ENCODE results near the gene ATP7B.

ATP7B gene

DNA sequence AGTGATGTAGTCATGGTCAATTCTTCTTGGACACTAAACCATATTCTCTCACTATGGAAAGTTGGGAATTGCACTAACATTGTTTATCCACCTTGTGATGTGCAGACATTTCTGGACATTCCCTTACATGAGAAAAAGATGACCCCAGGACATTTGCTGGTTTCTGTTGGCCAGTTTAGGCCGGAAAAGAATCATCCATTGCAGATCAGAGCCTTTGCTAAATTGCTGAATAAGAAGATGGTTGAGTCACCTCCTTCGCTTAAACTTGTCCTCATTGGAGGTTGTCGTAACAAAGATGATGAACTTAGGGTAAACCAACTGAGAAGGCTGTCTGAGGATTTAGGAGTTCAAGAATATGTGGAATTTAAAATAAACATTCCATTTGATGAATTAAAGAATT, 13.2 kb upstream of the ATP7B start, which contains the start of gene UTP14C:
UTP14C (plus strand) TSS at position 211 of the 400 bp plus-strand sequence. CDS start 4,114 bp downstream, outside the sequence.
- H3K4me3 ChIP-seq (ENCODE audit: low read depth, low read length) = no peak within 1 kb of the TSS
- TF ChIP-seq, protein P1, sequence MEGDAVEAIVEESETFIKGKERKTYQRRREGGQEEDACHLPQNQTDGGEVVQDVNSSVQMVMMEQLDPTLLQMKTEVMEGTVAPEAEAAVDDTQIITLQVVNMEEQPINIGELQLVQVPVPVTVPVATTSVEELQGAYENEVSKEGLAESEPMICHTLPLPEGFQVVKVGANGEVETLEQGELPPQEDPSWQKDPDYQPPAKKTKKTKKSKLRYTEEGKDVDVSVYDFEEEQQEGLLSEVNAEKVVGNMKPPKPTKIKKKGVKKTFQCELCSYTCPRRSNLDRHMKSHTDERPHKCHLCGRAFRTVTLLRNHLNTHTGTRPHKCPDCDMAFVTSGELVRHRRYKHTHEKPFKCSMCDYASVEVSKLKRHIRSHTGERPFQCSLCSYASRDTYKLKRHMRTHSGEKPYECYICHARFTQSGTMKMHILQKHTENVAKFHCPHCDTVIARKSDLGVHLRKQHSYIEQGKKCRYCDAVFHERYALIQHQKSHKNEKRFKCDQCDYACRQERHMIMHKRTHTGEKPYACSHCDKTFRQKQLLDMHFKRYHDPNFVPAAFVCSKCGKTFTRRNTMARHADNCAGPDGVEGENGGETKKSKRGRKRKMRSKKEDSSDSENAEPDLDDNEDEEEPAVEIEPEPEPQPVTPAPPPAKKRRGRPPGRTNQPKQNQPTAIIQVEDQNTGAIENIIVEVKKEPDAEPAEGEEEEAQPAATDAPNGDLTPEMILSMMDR (IDR thresholded peaks at IDR 0.05; ENCODE audit: low read depth, low read length) = no peak

DNA sequence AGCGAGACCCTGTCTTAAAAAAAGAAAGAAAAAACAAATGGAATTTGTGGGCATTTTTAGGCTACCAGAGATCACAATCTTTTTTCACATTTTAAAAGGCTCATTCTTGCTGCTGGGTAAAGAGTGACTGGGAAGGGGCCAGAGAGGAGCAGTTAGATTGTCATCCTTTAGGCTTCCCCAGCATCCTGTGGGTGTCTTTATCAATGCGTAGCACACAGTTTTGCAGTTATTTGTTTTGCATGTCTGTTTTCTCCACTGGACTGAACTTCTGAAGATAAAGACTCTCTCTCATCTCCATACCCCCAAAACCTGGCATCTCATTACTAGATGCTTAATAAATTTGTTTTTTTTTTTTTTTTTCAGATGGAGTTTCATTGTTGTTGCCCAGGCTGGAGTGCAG, 11.1 kb upstream of the ATP7B start:
- TF ChIP-seq, protein P1 (IDR thresholded peaks at IDR 0.05; ENCODE audit: low read depth, low read length) = no peak

DNA sequence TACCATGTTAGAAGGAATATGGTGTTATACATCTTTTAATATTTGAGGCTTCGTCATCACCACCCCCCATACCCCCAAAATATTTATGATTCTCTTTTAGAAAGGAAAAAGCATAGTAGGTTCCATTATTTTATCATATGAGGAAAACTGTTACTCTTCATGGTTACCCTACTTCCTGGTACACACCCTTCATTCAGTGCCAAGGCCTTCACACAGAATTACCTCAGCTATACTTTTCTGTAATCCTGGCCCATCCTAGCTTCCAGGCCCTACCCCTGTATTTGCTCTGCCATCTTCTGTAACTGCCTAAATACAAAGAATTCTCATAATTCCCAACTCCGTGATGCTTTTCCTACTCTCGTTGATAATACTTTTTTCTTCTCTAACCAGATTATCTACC, 8.9 kb upstream of the ATP7B start:
- TF ChIP-seq, protein P1 (IDR thresholded peaks at IDR 0.05; ENCODE audit: low read depth, low read length) = no peak
- no peak overlapping the region for H3K4me3 ChIP-seq (ENCODE audit: low read depth, low read length)

More for the DNA sequence above, 11.1 kb upstream of the ATP7B start:
- no peak overlapping the region for H3K4me3 ChIP-seq (ENCODE audit: low read depth, low read length)

DNA sequence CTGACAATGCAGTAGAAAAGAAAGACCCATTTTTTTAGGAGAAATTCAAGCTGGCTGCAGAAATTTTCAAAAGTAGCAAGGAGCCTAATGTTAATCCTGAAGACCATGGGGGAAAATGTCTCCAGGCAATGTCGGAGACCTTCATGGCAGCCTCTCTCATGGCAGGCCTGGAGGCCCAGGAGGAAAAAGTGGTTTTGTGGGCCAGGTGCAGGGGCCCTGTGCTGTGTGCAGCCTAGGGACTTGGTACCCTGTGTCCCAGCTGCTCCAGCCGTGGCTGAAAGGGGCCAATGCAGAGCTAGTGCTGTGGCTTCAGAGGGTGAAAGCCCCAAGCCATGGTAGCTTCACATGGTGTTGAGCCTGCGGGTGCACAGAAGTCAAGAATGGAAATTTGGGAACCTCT, 5.0 kb upstream of the ATP7B start:
- TF ChIP-seq, protein P1 (IDR thresholded peaks at IDR 0.05; ENCODE audit: low read depth, low read length) = no peak
- H3K4me3 ChIP-seq (ENCODE audit: low read depth, low read length) = no peak overlapping the region

- TF ChIP-seq, protein P1 (IDR thresholded peaks at IDR 0.05; ENCODE audit: low read depth, low read length) = no peak
- peak overlapping the region; percentile 98 for H3K4me3 ChIP-seq (ENCODE audit: low read depth, low read length)
Observed at GRCh38 chr13:52012512-52012836, 1.2 kb upstream of the ATP7B start.

DNA sequence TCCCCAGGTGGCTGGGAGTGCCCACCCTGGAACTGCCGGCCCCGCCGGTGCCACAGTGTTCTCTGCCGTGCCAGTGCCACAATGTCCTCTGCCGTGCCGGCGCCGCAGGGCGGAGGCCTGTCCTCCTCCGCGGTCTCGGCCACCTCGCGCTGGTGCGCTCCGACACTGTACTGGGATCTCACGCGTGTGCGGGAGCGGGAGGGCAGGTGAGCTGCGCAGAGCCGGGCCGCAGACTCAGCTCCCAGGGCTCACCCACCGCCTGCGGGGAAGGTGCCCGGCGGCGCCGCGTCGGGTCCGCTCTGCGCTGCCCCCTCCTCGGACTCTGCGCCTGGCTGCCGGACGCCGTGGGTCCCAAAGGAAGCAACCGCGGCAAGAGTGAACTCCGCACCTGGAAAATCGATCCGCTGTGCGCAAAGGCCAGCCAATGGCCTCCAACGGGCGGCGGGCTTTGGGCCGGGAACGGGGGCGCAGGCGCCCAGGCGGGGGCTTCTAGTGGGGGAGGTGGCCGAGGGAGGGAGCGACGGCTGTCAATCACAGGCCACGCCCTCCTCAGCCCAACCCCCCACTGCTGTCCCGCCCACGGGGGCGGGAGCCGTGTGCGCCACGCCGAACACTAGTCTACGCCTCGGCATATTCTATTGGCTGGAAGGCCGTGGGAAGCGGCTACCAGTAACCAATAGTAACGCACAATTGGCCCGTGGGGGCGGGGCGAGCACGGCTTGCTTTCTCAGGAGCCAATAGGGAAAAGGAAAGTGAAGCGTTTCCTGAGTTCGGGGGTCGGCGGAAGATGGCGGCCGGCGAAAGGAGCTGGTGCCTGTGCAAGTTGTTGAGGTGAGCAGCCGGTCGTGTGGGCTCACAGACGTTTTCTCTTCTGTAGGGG, 622 bp upstream of the ATP7B start, which contains the start of gene ALG11:
ALG11 (plus strand) TSS at position 767 of the 880 bp plus-strand sequence; CDS start at position 788, 21 bp downstream.
- peak within 1 kb of the TSS; percentile 98 for H3K4me3 ChIP-seq (ENCODE audit: low read depth, low read length)
- TF ChIP-seq, protein P1 (IDR thresholded peaks at IDR 0.05; ENCODE audit: low read depth, low read length) = no peak

- TF ChIP-seq, protein P1 (IDR thresholded peaks at IDR 0.05; ENCODE audit: low read depth, low read length) = no peak
- H3K4me3 ChIP-seq (ENCODE audit: low read depth, low read length) = no peak overlapping the region
Observed at GRCh38 chr13:52009946-52010345, 1.3 kb downstream of the ATP7B start.
